Activated CD4-positive, CD25-positive, alpha-beta regulatory T cell treated with anti-CD3 and anti-CD28 coated beads, Interleukin-2, amount 50 U/mL, for 16 hours (primary cell): ENCODE results near the gene ACY1.

ENCODE experiments used
- DNase-seq: peaks from one replicate; pipeline ENCODE4 v3.0.0-alpha.2; 2020; ENCODE audit warnings: low read depth, low spot score

ACY1 gene

GRCh38 chr3:52005571-52005986, 22.2 kb downstream of the ACY1 start:
- DNase-seq: no peak

DNA sequence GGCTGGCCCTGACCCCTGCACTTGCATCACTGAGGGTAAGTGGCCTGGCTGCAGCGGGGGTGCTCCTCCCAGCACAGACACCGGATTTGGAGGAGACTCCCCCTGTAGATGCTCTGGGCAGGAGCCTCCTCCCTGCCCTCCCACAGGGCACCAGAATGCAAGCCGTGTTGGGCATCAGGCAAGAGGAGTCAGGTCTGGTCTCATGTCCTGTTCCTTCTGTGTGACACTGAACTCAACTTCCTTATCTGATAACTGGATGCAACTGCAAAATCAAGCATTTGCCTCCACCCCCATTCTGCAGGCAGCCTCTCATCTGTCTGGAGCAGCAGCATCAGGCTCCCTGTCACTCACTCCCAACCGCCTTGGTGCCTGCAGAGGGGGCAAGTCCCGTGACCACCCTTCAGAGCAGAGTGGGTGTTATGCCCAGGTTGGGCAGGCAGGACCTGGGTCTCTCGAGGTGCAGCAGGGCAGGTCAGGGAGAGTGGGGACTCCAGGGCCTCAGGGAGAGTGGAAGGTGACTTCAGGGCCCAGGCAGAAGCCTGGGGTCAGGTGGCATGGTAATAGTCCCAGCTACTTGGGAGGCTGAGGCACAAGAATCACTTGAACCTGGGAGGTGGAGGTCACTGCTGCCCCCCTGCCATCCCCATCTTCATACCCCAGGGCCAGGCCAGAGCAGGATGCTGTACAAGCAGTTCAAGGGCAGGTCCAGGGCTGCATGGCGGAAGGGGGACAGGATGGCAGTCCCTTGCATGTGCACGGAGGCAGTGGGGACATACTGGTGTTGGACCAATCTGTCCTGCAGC, 22.9 kb downstream of the ACY1 start:
- DNase-seq: no peak

GRCh38 chr3:52006820-52007133, 23.4 kb downstream of the ACY1 start:
- no peak for DNase-seq

- no peak for DNase-seq
These were observed 24.0 kb downstream of the ACY1 start for GRCh38 chr3:52007291-52007690.

GRCh38 chr3:52010431-52010830, 27.1 kb downstream of the ACY1 start:
- no peak for DNase-seq

- DNase-seq: no peak
These were observed 29.4 kb downstream of the ACY1 start for GRCh38 chr3:52012699-52013098.

DNA sequence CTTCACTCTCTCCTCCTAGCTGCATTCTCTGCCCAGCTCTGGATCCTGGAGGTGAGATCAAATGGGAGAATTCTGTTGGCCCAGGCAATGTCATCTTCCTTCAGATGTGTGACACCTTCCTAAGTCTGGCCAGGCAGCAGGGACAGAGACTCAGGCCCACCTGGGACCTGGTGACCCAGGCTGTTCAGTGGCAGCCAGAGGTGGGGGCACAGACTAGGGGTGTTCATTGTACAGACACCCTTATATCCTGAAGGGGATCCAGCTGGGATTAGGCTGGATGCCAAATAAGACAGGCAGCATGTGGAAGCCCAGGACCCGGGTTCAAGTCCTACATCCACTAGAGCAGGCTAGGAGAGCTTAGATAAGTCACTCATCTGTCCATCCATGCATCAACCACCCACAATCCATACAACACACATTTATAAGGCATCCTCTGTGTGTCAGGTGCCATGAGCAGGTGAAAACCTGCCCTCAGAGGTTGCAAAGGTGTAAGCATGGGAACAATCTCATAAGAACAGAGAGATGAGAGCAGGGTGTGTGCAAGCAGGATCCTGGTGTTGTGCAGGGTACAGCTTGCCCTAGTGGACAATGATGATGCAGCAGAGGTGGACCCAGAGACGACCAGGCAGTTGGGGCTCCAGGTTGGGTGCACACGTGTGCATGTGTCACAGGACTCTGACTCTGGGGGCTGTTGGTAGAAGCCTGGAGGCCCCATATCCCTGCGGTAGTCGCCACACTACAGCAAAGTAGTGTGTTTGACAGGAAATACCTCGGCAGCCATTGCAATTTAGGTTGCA, 30.7 kb downstream of the ACY1 start:
- no peak for DNase-seq

- DNase-seq: no peak
These were observed 31.3 kb downstream of the ACY1 start for GRCh38 chr3:52014613-52015012.

DNA sequence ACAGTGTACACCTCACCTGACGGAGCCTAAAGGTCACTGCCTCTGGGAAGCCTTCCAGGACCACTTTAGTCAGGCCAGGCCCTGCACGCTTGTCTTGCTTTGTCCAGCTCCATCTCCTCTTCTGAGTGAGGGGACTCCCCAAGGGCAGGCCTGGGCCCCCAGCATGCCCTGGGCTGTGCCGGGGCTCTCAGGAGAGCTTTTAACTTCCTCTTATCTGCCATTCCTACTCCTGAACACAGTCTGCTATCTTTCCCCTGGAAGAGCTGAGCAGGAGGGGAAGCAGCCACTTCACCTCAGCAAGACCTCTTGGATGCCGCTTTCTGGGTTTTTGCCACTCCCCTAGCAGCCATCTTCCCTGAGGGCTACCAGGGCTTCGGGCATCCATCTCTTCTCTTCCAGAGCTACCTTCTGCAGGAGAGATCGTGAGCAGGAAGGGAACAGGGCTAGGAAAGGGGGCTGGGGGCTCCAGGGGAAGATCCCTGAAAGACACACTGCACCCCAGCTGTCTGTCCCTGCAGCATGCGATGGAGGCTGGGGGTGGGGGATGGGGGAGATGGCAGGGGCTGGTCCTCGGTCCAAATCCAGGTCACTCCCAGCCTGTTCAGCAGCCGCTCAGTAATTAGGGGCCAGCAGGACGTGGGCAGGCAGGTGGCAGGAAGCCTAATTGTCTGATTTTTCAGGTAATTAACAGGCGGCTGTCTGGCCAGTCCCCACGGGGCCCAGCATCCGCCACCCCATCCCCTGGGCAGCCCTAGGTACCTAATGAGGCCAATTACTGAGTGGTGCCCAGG, 32.3 kb downstream of the ACY1 start:
- DNase-seq: no peak

GRCh38 chr3:52017586-52017985, 34.3 kb downstream of the ACY1 start:
- DNase-seq: no peak

DNA sequence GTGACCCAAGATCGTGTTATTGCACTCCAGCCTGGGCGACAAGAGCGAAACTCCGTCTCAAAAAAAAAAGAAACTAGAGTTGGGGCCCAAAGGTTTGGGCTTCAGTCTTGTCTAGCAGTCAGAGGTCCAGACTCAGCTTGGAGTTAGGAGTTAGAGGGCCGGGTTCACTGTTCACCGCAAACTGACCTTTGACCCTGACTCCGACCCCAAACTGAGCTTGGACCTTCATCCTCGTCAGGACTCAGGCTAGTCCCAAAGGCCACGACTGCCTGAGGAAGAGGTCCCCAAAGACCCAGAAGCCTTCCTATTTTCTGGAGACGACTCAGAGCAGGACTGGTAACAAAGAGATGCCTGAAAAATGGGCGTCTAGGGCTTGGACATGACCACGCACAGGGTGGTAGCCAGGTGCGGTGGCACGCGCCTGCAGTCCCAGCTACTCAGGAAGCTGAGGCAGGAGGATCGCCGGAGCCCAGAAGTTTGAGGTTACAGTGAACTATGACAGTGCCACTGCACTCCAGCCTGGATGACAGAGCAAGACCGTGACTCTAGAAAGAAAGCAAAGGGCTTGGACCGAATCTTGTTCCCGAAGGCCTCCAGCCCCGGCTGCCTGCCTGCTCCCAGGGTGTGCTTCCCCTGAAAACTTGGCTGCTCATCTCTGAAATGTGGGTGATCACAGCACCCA, 35.1 kb downstream of the ACY1 start:
- no peak for DNase-seq

DNA sequence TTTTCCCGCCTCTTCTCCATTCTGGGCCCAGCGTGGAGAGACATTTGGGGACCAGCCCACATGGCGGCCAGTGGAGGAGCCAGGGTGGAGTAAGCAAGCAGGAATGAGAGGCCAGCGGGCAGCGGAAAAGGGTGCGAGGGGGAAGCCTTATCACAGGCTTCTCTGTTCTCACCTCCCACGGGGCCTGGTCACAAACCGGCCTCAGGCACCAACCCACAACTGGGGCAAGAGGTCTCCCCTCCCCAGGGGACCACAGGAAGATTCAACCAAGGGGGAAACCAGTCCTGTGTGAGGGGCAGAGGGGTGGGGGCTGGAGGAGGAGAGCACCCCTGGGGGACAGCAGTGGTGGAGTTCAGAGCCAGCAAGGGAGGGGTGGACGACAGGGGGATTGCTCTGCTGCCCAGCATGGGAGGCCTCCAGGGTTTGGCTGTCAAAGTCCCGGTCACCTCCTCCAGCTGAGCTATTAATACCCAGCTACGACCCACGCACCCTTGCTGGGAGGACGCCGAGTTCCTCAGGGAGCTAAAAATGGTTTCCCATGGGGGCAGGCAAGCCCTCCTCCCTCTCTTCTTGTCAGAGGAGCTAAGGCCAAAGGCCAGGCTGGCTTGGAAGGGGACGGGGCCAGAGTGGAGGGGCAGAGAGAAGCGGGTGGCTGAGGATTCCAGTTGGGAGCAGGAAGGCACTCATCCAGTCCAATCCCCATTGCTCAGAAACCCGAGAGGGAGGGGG, 36.2 kb downstream of the ACY1 start:
- no peak for DNase-seq

DNA sequence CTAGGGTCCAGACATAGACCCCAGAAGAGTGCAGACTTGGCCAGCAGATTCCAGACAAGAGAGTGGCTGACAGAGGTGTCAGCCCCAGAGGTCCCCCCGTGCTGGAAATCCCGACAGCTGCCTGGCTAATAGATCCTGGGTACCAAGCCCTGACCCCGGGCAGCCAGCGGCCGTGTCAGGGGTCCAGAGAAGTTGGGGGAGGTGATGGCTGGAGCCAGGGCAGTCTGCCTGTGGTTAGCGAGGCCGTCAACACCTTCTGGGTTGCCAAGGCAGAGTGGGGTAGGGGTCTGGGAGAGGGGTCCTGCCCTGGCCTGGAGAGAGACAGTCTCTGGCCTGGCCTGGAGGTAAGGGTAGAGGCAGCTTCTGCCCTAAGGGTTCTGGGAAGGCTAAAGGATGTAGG, 37.5 kb downstream of the ACY1 start:
- no peak for DNase-seq

GRCh38 chr3:52021489-52022268, 38.3 kb downstream of the ACY1 start:
- DNase-seq: no peak

DNA sequence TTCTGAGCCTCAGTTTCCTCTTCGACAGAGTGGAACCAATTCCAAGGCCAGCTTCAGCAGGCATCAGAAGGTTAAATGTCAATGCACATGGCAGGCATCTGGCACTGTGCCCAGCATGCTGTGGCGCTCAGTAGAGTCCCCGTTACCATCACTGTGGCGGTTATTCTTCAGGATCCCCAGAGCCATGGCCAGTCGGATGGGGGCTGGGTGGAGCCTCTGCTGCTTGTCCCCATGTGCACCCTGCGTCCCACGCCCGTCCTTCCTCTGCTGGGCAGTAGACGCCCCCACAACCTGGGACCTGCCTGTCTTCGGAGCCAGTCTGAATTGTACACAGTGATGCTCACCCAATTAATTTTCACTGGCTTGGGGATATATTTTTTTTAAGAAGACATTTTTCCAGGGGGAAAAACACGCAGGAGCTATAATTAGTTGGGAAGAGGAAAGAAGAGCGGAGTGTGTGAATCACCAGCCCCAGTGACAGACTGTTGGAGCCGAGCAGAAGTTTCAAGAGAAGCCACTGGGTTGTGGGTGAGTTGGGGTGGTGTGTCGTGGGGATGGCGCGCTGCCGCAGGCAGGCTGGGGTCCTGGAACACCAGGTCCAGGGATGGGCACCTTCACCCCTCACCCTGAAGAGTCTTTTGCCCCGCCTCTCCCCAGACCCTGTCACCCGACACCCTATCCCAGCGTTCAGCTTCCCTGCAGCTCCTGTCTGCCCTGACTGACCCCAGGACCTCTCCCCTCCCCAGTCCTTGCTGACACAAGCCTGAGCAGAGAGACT, 39.2 kb downstream of the ACY1 start:
- DNase-seq: no peak

GRCh38 chr3:52023101-52023770, 39.9 kb downstream of the ACY1 start:
- DNase-seq: no peak

DNA sequence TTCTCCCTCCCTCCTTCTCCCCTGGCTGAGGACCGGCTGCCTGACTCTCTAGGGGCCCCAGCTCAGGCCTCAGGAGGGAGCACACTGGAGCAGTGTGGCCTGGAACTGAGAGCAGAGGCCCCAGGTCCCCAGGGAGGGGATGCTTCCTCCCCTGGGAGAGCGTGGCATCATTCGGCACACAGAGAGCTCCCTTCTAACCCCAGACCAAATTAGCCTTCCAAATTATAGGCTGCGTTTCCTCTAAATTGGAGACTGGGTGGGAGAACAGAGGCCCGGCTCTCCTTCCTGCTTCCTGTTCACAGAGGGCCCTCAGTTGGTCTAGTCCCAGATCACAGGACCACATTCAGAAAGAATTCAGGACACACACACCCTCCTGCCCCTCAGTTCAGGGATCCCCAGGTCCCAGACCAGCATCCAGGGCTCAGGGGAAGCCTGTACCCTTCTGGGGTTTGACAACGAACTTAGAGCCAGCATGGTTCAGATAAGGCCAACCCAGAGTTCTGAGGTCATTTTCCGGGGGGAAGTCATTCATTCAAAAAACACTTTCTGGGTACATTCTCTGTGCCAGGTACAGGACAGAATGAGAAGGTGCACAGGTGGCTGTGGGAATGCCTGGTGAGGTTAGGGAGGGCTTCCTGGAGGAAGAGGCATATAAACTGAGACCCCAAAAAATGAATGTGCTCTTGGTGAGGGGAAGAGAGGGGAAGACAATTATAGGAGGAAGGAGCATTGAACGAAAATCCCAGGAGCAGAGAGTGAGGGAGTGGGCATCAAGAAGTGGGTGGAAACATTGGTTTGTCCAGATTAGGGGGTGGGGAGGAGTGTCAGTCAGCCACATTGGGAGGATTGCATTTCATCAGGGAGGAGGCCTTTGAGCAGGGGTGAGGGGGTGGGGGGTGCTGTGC, 40.8 kb downstream of the ACY1 start:
- no peak for DNase-seq
